ENCODE measurements around the gene CEACAM5.

DNA sequence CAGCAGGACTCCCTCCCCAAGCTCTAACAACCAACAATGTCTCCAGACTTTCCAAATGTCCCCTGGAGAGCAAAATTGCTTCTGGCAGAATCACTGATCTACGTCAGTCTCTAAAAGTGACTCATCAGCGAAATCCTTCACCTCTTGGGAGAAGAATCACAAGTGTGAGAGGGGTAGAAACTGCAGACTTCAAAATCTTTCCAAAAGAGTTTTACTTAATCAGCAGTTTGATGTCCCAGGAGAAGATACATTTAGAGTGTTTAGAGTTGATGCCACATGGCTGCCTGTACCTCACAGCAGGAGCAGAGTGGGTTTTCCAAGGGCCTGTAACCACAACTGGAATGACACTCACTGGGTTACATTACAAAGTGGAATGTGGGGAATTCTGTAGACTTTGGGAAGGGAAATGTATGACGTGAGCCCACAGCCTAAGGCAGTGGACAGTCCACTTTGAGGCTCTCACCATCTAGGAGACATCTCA lies 6.2 kb upstream of the CEACAM5 start:
- TF ChIP-seq, protein P1, sequence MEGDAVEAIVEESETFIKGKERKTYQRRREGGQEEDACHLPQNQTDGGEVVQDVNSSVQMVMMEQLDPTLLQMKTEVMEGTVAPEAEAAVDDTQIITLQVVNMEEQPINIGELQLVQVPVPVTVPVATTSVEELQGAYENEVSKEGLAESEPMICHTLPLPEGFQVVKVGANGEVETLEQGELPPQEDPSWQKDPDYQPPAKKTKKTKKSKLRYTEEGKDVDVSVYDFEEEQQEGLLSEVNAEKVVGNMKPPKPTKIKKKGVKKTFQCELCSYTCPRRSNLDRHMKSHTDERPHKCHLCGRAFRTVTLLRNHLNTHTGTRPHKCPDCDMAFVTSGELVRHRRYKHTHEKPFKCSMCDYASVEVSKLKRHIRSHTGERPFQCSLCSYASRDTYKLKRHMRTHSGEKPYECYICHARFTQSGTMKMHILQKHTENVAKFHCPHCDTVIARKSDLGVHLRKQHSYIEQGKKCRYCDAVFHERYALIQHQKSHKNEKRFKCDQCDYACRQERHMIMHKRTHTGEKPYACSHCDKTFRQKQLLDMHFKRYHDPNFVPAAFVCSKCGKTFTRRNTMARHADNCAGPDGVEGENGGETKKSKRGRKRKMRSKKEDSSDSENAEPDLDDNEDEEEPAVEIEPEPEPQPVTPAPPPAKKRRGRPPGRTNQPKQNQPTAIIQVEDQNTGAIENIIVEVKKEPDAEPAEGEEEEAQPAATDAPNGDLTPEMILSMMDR (IDR thresholded peaks at IDR 0.05) = no peak
- no peak for TF ChIP-seq EP300 (IDR thresholded peaks at IDR 0.05)
- TF ChIP-seq POLR2AphosphoS5 (IDR thresholded peaks at IDR 0.05) = no peak
